T-helper 9 cell (primary cell): ENCODE results near the gene TBC1D5.
"Not testable (repeated sequence)": the region's sequence is repeated elsewhere in the genome, so short reads cannot be mapped to it uniquely, and the experiment has no call there.

ENCODE experiments used
- DNase-seq: peaks from one replicate; pipeline ENCODE4 v3.0.0-alpha.2; 2020

Gene TBC1D5

GRCh38 chr3:17396036-17396435 lies 346.4 kb downstream of the TBC1D5 start:
- no peak for DNase-seq

- DNase-seq, result no peak
Measured at GRCh38 chr3:17394541-17395155, 347.8 kb downstream of the TBC1D5 start.

GRCh38 chr3:17392516-17392915 lies 349.9 kb downstream of the TBC1D5 start:
- not testable (repeated sequence) for DNase-seq

- no peak for DNase-seq
Measured at GRCh38 chr3:17390785-17391184, 351.6 kb downstream of the TBC1D5 start.

- no peak for DNase-seq
Measured at GRCh38 chr3:17387108-17387507, 355.3 kb downstream of the TBC1D5 start.

GRCh38 chr3:17386432-17386831 lies 356.0 kb downstream of the TBC1D5 start:
- no peak for DNase-seq

- no peak for DNase-seq
Measured at GRCh38 chr3:17384567-17385296, 357.7 kb downstream of the TBC1D5 start.

- DNase-seq, result no peak
Measured at GRCh38 chr3:17373304-17373703, 369.1 kb downstream of the TBC1D5 start.

- DNase-seq, result no peak
Measured at GRCh38 chr3:17372362-17373210, 369.8 kb downstream of the TBC1D5 start.

GRCh38 chr3:17369973-17370372 lies 372.5 kb downstream of the TBC1D5 start:
- no peak for DNase-seq

- no peak for DNase-seq
Measured at GRCh38 chr3:17367171-17367570, 375.3 kb downstream of the TBC1D5 start.

- DNase-seq, result no peak
Measured at GRCh38 chr3:17360991-17361390, 381.4 kb downstream of the TBC1D5 start.

- DNase-seq, result no peak
Measured at GRCh38 chr3:17359911-17360310, 382.5 kb downstream of the TBC1D5 start.

GRCh38 chr3:17357035-17357710 lies 385.3 kb downstream of the TBC1D5 start:
- no peak for DNase-seq

GRCh38 chr3:17356585-17356984 lies 385.8 kb downstream of the TBC1D5 start:
- DNase-seq, result no peak

GRCh38 chr3:17355591-17355990 lies 386.8 kb downstream of the TBC1D5 start:
- no peak for DNase-seq

GRCh38 chr3:17354341-17354740 lies 388.1 kb downstream of the TBC1D5 start:
- DNase-seq, result no peak

GRCh38 chr3:17352620-17353019 lies 389.8 kb downstream of the TBC1D5 start:
- DNase-seq, result no peak

GRCh38 chr3:17351193-17351592 lies 391.2 kb downstream of the TBC1D5 start:
- not testable (repeated sequence) for DNase-seq

- no peak for DNase-seq
Measured at GRCh38 chr3:17349093-17349492, 393.3 kb downstream of the TBC1D5 start.

GRCh38 chr3:17342119-17342518 lies 400.3 kb downstream of the TBC1D5 start:
- DNase-seq, result no peak

GRCh38 chr3:17340693-17341092 lies 401.7 kb downstream of the TBC1D5 start:
- no peak for DNase-seq

GRCh38 chr3:17340261-17340660 lies 402.2 kb downstream of the TBC1D5 start:
- no peak for DNase-seq
